Bone marrow (tissue), 2 donors: Measurements from ENCODE around the gene PARD3.
"Not testable (repeated sequence)": the region's sequence is repeated elsewhere in the genome, so short reads cannot be mapped to it uniquely, and the experiment has no call there.

Source experiments
- DNase-seq, 2 donors: peaks; one replicate each; lab custom pipeline; 2025; lab: John Stamatoyannopoulos, UW

Gene PARD3

GRCh38 chr10:34294137-34294536, 521.0 kb downstream of the PARD3 start:
- DNase-seq, result no peak

DNA sequence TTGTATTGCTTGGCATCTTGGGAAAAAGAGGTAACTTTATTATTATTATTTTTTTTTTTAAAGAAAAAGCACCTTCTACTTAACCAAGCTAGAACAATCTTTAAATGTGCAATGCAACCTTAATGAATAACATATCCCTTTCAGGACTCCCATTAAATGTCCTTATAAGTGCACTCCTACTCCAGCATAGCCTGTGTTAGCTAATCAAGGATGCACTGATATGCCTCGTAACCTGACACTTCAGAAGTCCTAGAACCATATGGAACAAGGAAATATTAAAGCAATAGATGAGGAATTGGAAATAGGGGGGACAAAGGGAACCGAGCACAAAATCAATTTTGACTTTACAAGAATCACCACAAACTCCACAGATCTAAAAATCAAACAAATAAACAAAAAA, 522.4 kb downstream of the PARD3 start:
- no peak for DNase-seq

GRCh38 chr10:34292194-34292565, 522.9 kb downstream of the PARD3 start:
- no peak for DNase-seq

- DNase-seq, result no peak
Measured at GRCh38 chr10:34291466-34292193, 523.5 kb downstream of the PARD3 start.

- no peak for DNase-seq
Measured at GRCh38 chr10:34290412-34291081, 524.5 kb downstream of the PARD3 start.

GRCh38 chr10:34288634-34289033, 526.5 kb downstream of the PARD3 start:
- DNase-seq, result no peak

- no peak for DNase-seq
Measured at GRCh38 chr10:34286136-34286739, 528.9 kb downstream of the PARD3 start.

DNA sequence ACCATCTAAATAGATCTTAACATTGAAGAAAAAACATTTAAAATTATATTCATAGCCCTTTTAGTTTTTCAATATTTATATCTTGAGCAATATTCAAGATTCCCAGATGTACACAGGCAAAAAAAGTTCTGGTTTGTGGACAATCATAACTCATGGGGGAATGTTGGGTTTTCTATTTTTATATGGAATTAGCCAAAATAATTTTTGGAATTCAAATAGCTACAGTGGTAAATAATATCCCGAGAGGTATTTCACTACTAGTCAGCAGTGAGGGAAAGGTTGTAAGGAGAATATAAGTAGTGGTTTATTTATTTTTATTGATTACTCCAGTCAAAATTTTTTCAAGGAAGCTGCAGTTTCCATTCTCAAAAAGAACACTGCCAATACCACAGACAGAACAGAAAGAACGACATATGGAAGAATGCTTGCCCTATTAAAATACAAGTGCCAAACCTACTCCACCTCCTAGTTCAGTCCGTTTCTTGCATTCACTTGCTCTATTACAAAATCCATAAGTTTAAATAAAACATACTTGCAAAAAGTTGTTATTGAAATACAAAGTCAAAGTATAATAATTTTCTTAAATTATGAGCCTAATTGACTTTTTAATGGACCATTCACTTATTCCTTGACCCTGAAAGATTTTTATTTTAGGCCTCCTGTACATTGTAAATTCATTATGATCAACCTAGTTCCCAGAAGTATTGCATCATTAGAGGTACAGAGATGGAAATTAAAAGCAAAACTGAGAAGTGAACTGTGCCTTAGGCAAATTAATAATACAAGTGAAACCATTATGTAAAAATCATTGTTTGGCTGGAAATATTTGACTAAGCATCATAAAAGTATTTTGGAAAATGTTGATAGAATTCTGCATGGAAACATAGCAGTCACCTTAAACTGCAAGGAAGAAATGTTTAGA, 533.2 kb downstream of the PARD3 start:
- no peak for DNase-seq

DNA sequence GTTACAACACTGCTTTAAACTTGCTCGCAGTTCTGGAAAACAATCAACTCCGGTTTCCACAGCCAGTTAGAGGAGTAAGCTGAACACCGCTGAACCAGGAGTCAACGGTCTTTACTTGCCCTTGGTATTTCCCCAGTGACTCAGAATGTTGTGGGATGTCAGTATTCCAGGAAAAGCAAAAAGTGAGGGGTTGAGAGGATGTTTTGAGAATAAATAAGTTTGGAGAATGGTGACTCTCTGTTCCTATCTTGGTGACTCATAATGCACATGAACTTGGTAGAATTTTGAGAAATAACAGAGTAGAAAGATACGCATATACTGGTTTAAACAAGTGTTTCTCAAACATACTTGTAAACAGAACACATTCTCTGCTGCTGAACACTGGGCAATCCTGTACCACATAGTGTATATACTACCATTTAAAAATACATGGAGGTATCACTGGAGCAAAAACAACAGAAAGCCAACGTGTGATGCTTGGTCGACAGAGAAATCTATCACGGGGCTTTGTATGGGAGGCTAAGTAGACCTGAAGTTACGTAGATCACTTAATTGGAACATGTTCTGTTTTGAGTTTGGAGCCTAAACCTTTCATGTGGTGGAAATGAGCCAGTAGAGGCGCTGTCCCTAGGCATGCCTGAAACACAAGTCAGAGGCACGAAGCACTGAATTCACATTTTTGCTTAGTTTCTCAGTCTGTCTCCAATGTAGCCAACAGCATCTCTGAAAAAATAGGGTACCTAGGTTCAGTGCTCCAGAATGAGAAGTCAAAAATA, 534.3 kb downstream of the PARD3 start:
- DNase-seq, result no peak

DNA sequence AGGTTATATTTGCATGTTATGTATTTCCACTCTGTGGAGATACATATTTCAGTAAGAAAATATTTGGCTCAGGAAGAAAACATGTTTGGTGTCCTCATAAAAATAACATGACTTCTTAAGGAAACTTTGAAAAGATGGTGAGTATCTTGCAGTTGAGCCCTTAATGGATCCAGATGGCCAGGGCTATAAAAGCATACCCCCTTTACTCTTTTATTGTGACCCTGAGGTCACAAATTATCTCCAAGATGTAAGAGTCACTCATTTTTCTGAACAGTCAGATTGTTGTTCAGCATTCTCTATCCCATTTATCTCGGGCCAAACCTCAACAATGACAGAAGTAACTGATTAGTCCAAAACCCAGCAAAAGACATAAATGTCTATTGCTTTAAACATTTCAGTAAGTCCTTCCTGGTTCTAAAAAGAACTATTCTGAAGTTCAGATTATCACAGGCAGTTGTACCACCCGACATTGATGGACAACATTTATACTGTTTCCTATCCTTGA, 539.4 kb downstream of the PARD3 start:
- no peak for DNase-seq

DNA sequence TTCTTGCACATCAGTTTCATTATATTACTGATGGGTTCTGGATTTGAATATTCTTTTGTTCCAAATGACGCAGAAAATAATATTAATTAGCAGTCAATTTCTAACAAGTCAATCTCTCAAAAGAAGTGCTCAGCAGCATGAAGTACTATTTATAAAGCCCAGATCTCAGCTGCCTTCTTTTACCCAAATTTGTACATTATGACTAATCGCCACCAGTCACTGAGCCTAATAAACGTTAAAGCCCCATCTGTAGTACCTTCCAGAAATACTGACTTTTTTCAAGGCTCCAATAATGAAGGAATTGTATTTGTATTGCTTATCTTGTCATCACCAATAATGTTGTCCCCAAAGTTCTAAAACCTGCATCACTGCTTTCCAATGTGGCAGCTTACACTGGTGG, 540.2 kb downstream of the PARD3 start:
- DNase-seq, result no peak

DNA sequence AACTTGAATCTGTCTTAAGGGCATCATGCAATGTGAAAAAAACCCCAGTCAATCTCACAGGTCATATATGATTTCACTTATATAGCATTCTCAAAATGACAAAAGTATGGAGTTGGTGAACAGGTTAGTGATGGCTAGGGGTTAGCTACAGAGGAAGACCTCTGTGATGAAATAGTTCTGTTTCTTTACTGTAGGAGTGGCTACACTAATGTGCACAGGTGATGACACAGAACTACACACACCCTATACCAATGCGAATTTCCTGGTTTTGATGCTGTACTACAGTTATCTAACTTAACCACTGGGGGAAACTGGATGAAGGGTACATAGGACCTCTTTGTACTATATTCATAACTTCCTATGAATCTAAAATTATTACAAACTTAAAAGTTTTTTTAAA, 541.8 kb downstream of the PARD3 start:
- no peak for DNase-seq

- DNase-seq, result no peak
Measured at GRCh38 chr10:34272316-34272715, 542.8 kb downstream of the PARD3 start.

GRCh38 chr10:34268410-34268809, 546.7 kb downstream of the PARD3 start:
- not testable (repeated sequence) for DNase-seq

DNA sequence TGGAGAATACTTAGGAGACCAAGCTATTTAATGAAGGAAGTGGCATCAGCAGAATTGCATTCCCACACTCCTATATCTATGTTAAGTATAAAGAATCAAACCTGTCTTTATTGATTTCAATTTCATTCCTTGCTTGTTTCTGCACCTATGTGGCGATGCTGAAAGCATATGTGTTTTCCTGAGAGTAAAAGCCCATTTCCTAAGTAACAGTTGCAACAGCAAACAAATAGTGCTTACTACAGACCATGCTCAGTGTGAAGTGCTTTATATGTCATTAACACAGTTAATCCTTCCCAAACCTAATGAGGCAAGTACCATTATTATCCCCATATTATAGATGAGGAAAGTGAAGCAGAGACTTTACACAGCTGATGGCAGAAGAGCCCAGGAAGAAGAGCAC, 552.1 kb downstream of the PARD3 start:
- no peak for DNase-seq

DNA sequence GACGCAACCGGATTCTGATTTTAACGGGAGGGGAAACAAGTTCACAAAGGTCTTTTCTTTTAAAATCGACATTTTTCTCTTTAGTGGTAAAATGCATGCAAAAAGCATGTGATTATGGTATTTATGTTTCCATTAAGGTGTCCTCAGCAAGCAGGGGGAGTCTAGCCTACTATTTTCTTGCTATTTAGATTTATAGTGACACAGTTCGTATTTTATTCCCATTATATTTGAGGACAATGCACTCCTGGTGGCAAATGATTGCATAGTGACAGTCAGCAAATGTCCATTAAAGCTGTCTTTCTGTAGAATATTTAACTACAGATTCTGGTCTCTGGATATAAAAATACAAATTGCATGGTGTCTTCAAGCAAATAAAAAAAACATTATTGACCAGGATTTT, 554.2 kb downstream of the PARD3 start:
- DNase-seq, result no peak

DNA sequence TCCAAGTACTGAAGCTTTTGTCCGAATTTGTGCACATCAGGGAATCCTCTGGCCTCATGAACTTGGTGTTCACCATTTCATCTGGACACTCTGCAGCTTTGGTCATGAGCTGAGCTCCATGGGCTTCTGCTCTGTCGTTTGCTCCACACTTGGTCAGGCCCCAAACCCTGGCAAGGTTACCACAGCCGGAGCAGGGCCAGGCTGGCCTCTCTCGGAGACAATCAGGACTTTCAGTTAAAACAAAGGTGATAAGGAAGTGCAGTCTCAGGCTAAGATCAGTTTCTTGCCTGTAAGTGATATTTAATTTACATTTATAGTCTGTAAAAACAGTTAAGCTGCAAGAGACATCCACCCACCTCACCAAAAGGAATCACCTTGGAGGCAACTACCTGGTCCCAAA, 558.9 kb downstream of the PARD3 start:
- no peak for DNase-seq

- no peak for DNase-seq
Measured at GRCh38 chr10:34255035-34255434, 560.1 kb downstream of the PARD3 start.

- DNase-seq, result no peak
Measured at GRCh38 chr10:34254596-34254995, 560.5 kb downstream of the PARD3 start.

GRCh38 chr10:34252111-34252510, 563.0 kb downstream of the PARD3 start:
- DNase-seq, result no peak

DNA sequence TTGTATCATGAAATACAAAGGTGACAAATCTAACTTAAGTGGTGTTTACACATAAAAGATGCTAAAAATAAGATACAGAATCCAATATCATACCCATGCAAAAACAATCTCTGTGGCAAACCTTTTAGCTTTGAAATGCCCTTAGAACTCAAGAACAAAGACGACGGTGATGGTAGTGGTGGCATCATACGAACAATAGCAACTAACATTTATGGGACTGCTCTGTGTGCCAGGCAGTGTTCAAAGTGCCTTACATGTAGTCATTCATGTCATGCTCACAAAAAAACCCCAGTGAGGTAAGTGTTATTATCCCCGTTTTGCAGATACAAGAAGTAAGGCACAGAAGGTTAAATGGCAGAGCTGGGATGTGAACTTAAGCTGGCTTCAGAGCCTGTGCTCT, 563.9 kb downstream of the PARD3 start:
- DNase-seq, result no peak
